Activated CD8-positive, alpha-beta memory T cell treated with anti-CD3 and anti-CD28 coated beads for 1 hour (primary cell): ENCODE measurements around the gene TLE3.
A peak's percentile ranks its signal among the peaks of the same experiment; 100 is the strongest.

Experiments used
- DNase-seq, 2 donors: peaks; one replicate each; pipeline ENCODE4 v3.0.0-alpha.2; 2020; ENCODE audit warnings: low read depth in 1 of 2; ENCODE audit errors: extremely low read depth in 1 of 2

The TLE3 gene

GRCh38 chr15:70034141-70034540 is 63.6 kb downstream of the TLE3 start:
- DNase-seq = no peak

DNA sequence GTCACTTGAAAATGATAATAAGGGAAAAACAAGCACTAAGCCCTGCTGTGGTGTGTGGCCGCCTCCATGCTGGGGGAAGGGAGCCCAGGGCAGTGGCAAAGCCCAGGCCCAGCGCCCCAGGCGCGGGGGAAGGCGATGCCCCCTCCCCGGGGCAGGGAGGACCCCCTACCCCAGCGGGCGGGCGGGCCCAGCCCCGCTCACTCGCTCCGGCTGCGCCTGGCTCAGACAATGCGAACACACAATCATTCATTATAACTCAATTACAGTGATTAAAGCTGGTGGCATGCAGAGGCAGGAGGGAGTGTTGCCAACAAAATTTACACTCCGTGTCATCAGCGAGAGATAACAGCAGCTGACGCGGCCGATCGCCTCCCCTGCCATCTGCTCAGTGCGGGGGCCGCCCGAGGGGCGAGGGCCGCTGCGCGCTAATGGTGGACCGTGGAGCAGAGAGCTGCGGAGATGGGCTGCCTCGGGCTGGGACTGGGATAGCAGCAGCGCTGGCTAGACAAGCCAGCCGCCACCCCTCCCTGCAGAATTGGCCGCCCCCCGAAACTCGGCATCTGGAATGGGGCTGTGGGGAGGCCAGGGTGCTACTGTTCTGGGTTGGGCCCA is 64.1 kb downstream of the TLE3 start:
- DNase-seq = no peak

- no peak for DNase-seq
These were observed 64.6 kb downstream of the TLE3 start for GRCh38 chr15:70033109-70033508.

DNA sequence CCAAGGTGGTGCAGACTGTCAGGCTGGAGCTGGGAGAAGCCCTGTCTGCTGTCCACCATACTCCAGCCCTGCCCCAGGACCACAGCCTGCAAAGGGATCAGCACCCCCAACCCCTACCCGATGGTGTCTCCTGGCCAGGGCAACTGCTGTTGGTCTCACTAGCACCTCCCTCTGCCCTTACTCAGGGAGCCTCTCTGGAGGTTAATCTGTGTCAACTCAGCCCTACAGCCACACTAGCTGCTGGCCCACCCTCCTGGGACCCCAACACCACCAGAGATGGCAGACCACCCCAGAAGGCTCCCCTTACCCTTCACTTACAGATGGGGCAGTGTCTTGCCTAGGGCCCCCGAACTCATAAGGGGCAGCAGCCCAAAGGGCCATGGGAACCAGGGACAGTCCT is 65.2 kb downstream of the TLE3 start:
- DNase-seq = no peak

- DNase-seq = no peak
These were observed 66.0 kb downstream of the TLE3 start for GRCh38 chr15:70031713-70032112.

GRCh38 chr15:70031261-70031660 is 66.5 kb downstream of the TLE3 start:
- DNase-seq = no peak

DNA sequence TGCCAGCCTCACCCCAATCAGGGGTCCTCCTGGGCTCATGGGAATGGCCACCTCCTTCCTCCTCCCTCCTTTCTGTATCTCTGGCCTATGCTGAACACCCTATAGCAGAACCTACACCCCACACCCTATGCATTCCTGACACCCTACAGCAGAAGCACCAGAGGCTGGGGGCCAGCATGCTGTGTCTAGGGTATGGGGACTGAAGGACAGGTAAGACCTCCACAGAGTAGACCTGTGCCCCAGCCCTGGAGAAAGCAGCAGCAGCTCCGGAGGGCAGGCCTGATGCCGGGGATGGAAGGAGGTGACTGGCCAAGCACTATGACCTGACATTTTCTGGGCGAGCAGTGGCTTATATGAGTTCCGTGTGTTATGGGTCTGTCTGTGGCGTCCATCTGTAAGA is 66.9 kb downstream of the TLE3 start:
- no peak for DNase-seq

- DNase-seq = no peak
These were observed 68.4 kb downstream of the TLE3 start for GRCh38 chr15:70029297-70029701.

DNA sequence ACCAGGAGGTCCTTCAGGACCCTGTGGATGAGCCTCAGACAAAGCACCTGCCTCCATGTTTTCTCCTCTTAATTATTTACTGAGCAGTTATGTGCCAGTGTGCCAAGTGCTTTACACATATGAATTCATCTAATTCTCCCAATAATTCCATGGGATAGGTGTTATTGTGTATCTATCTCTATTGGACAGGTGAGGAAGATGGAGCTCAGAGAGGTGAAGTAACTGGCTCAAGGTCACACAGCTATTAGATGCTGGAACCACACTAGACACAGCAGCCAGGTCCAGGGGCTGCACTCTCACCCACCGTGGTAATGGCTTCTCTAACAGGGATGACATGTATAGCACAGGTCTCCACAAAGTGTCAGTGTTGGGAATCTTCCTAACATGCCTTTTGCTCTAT is 70.2 kb downstream of the TLE3 start:
- DNase-seq = no peak

GRCh38 chr15:70026991-70027390 is 70.7 kb downstream of the TLE3 start:
- no peak for DNase-seq

- no peak for DNase-seq
These were observed 72.1 kb downstream of the TLE3 start for GRCh38 chr15:70025413-70026296.

DNA sequence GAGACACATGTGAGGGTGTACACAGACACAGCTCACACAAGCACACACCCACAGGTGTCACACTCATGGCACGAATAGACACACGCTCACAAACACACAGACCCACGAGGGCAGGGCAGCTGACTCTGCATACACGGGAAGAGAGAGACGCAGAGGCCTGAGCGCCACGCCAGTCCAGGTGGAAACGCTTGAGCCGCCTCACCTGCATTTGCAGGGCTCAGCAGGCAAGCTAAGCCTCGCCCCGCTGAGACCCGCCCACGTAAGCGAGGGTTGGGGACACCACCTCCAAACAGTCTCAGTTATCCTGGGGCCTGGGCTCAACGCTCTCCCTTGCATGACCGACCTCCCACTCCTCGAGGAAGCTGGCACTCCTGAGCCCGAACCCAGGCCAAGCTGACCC is 73.2 kb downstream of the TLE3 start:
- no peak for DNase-seq

GRCh38 chr15:70023769-70024491 is 73.8 kb downstream of the TLE3 start:
- no peak for DNase-seq

- peak; percentile 15 to 27 for DNase-seq
These were observed 74.5 kb downstream of the TLE3 start for GRCh38 chr15:70023064-70023768.

DNA sequence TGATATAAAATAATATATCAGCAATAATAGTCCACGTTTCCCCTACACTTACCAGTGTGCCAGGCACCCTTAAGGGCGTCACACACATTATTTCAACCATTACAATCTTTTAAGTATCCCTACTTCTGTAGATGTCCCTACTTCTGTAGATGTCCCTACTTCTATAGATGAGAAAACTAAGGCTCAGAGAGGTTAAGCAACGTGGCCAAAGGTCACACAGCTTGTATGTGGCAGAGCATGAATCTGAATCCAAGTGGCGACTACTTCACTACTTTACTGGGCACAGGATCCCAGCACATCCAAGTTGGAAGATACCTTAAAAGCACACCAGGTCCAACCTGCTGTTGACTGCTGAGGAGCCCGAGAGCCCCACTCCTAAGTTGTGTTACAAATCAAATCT is 77.5 kb downstream of the TLE3 start:
- no peak for DNase-seq

GRCh38 chr15:70018646-70019600 is 78.8 kb downstream of the TLE3 start:
- DNase-seq = no peak

DNA sequence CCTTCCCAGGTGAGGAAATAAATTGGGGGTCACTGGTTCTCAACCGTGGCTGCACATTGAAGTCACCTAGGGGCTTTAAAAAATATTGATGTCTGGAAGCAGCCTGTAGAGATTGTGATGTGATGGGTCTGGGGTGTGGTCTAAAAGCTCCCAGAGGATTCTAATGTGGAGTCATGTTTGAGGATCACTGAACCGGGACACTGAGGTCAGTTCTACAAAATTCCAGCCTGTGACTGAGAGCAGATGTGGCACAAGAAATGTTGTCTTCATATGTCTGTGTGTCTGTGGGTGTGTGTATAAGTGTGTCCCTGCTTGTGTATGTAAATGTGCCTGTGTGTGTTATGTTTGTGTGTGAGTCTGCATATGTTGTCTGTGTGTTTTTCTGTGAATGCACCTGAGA is 79.9 kb downstream of the TLE3 start:
- DNase-seq = no peak

- no peak for DNase-seq
These were observed 80.7 kb downstream of the TLE3 start for GRCh38 chr15:70017025-70017424.

DNA sequence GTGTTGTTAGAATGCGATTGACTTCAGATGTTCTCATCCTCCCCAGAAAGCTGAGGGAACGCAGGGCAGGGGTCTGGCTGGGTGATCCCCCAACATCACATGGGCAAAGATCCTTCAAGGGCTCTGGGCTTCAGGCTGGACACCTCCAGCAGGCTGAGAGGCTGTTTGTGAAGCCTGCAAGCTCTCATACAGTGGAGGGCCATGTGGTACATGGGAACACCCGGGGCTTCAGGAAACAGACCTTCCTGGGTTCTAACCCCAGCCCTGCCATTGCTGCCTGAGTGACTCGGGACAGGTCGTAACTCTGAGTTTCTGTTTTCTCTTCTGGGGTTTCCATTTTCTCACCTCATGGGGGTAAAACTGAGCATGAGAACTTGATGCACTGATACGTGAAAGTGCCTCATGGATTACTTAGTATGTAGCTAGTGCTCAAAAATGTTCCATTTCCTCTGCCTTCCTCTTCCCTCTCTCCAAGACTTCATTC is 81.2 kb downstream of the TLE3 start:
- no peak for DNase-seq
